SH-SY5Y (cell line): Measurements from ENCODE around the gene PREX1.

Source experiments
- GATA2 ChIP-seq: IDR thresholded peaks from 2 replicates; pipeline ENCODE4 v1.6.1; 2011; ENCODE audit warnings: mild to moderate bottlenecking, low read depth, low read length
- GATA3 ChIP-seq: IDR thresholded peaks from 2 replicates; pipeline ENCODE4 v1.6.1; 2011; ENCODE audit warnings: low read depth, mild to moderate bottlenecking, low read length, moderate library complexity

DNA sequence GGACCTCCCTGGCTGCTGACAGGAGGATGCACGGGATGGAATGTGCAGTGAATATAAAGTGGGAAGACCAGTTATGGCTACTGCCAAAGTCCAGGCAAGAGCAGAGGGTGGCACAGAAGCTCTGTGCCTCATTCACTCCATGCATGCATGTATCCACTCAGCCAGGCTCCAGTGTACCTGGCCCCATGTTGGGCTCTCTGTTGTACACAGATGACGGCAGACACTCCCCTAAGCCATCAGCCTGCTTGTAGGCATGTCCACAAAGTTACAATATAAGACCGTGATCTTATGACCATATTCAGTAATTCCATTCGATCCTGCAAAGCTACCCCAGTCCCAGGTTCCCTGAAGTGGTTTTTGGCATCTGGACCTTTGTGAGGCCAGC is 116.8 kb downstream of the PREX1 start:
- no peak for TF ChIP-seq GATA2
- TF ChIP-seq GATA3 = no peak
